NCI-H128 (cell line): ENCODE measurements around the gene PTPRN2.

ENCODE experiments used
- DNase-seq: peaks from one replicate; lab custom pipeline; 2025; ENCODE audit not compliant: unreplicated experiment; lab: John Stamatoyannopoulos, UW

PTPRN2 gene

GRCh38 chr7:157617401-157617800 lies 970.2 kb downstream of the PTPRN2 start:
- DNase-seq = no peak

DNA sequence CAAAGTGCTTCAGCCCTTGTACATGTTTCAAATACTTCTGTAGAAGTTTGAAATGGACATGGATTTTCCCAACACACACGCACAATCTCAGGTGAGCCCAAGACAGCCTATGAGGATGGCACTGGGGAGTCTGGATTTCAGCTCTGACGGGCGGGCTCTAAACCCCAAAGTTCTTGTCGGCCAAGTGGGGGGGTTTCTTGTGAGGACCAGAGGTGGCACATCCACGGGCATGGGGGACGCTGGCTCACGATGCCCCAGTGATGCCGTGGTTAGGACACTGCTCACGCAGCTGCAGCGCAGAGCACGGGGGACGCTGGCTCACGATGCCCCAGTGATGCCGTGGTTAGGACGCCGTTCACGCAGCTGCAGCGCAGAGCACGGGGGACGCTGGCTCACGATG lies 970.7 kb downstream of the PTPRN2 start:
- no peak for DNase-seq

- no peak for DNase-seq
Measured at GRCh38 chr7:157616426-157616825, 971.2 kb downstream of the PTPRN2 start.

- DNase-seq = no peak
Measured at GRCh38 chr7:157615852-157616251, 971.8 kb downstream of the PTPRN2 start.

- no peak for DNase-seq
Measured at GRCh38 chr7:157615101-157615817, 972.4 kb downstream of the PTPRN2 start.

DNA sequence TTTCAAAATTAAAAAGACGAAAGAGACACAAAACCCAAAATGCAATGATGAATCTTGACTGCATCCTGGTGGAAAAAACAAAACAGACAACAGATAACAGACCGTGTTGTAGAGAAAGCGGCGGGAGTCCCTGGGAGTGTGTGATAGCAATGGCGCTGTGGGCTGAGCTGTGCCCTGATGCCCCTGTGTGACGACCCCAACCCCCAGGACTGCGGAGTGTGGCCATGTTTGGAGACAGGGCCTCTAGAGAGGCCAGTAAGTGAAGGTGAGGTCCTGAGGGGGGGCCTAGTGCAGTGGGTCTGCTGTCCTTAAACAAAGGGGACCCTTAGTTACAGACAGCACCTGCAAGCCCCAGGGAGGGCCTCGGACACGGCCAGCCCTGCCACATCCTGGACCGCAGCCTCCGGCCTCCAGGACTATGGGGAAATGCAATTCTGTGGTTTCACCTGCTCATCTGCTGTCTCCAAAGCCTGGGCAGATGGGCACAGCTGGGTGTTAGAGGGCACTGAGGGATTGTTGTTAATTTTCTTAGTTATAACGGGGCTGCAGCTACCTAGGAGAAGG lies 973.1 kb downstream of the PTPRN2 start:
- DNase-seq = no peak

- DNase-seq = no peak
Measured at GRCh38 chr7:157613575-157614322, 973.9 kb downstream of the PTPRN2 start.

DNA sequence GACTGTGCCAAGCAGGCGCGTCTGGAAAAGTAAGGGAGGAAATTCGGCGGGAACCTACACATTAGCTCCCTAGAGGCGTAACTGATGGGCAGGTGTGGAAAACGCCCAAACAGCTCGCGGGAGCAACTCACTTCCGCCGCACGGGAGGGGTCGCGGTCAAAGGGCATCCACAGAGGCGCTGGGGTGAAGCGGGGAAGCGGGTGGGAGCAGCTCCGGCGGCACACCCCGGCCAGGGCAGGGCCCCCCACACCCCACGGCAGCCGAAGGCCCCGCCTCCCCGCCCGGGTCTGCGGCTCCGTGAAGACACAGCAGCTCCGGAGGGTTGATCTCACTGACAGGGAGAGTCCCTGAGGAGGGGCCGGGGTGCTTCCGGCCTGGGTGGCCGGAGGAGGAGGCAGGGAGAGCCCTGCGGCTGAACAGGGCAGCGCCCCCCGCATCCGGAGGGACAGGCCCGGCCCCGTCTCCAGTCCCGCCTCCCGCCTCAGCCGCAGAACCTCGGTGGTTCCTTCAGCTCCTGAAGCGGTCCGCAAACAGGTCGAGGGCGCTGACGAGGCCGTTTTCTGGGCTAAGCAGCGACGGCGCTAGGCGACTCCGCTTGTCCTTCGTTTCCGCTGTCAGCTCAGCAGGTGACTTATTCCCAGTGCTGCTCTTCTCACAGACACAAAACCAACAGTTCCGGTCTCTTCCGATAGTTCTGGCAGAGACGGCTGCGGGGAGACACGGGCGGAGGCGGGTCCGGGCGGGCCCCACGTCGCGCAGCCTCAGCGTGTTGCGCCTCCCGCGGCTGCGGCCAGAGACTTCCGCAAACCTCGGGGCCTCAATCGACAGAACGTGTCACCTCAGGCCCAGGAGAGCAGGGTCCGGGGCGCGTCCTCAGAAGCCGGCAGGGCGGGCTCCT lies 974.7 kb downstream of the PTPRN2 start:
- DNase-seq = no peak

DNA sequence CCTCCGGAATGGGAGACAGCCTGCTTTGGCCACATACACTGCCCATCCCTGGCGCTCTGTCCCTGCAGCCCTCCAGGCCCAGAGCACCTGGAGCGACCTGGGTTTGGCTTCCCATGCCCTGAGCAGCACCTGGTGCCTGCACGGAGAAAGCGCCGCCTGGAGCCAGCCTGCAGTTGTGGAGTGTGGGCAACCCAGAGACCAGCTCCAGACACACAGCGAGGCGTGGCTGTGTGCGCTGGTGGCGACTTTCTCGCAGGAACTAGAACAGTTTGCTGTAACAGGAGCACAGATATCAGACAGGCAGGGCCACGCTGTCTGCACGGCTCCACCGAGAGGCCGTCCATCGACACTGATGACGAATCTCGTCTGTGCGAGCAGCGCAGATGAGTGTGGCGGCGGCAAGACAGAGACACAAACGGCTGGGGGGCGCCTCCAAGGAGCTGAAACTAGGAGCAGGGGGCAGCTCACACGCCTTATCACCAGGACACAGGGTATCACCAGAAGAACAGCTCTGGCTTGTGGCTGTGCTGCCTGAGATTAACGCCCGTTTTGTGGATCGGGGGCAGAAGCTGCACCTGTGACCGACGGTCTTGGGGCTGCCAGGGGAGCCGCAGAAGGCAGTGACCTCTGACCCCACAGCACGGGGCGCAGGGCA lies 975.5 kb downstream of the PTPRN2 start:
- no peak for DNase-seq

DNA sequence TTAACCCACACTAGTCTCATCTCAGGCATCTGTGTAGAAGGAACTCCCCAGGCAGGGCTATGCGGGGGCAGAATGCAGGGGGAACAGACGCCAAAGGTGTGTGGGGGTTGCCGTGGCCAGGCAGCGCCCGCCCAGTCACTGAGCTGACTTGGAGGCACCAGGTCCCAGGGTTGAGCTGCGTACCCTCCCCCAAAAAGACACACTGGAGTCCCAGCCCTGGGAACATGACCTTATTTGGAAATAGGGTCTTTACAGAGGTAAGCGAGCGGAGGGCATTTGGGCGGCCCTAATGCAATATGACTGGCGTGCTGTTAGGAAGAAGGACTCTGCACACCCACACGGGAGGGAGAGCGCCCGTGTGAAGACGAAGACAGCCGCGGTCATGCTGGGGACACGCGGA lies 976.3 kb downstream of the PTPRN2 start:
- no peak for DNase-seq

DNA sequence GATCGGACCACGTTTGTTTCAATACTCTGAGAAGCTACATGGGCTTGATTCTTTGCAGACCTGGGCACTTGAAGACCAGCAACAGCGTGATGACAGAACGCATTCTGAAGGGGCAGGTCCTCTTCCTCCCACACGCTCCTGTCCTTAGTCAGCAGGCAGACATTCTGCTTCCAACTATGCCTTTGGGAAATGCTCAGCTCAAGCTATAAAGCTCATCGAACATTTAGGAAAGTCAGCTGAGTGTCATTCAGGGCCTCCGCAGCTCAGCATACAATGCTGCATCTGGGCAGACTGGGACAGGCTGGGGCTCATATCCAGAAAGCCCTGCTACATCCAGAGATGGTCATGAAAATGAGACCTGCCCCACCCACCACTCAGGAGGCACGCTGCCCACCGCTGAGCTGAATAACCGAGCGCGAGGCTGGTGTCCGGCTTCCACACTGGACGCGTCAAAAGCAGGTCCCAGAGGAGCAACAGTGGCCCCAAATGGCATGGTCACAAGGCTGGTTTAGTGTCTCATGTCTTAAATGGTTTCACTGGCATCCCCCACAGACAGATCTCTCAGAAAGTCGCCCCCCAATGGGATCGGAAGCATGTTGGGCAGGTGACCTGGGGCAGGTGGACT lies 976.8 kb downstream of the PTPRN2 start:
- no peak for DNase-seq

GRCh38 chr7:157609932-157610640 lies 977.5 kb downstream of the PTPRN2 start:
- no peak for DNase-seq

- no peak for DNase-seq
Measured at GRCh38 chr7:157609516-157609915, 978.1 kb downstream of the PTPRN2 start.

- DNase-seq = no peak
Measured at GRCh38 chr7:157607218-157607617, 980.4 kb downstream of the PTPRN2 start.

- no peak for DNase-seq
Measured at GRCh38 chr7:157606140-157606539, 981.5 kb downstream of the PTPRN2 start.

- DNase-seq = no peak
Measured at GRCh38 chr7:157605638-157606037, 982.0 kb downstream of the PTPRN2 start.

- no peak for DNase-seq
Measured at GRCh38 chr7:157604661-157605381, 982.8 kb downstream of the PTPRN2 start.

GRCh38 chr7:157603716-157604115 lies 983.9 kb downstream of the PTPRN2 start:
- DNase-seq = no peak

- no peak for DNase-seq
Measured at GRCh38 chr7:157603005-157603404, 984.6 kb downstream of the PTPRN2 start.
